Right lobe of liver (tissue), 6 donors: ENCODE data around the gene NFIB. TPM values are rescaled to one million over a fixed set of nuclear protein-coding genes. Genes with fewer than 3 reads are reported as not detected.

Experiments used
- ATAC-seq, 4 donors: fragments of 200-7000 bp; cut with Tn5 transposase; one replicate each; pipeline ENCODE4 v1.9.1; 2020; ENCODE audit warnings: mild to moderate bottlenecking in 4 of 4, moderate library complexity in 4 of 4
- DNase-seq, 3 donors: peaks; one replicate each; pipeline ENCODE4 v3.0.0-alpha.2; 2020
- H3K27ac ChIP-seq, 3 donors: fragments of 200-600 bp; one replicate each; pipeline ENCODE4 v1.8.0; 2022
- H3K27me3 ChIP-seq, 2 donors: fragments of 200-600 bp; one replicate each; pipeline ENCODE4 v1.8.0; 2022
- H3K36me3 ChIP-seq, 4 donors: fragments of 200-600 bp; sonication (generic) in 1 of 4; one replicate each; pipeline versions ENCODE4 v1.5.1 to v1.8.0; 2017 to 2022; ENCODE audit warnings: control low read depth in 1 of 4
- H3K4me1 ChIP-seq, 4 donors: fragments of 200-600 bp; sonication (generic) in 1 of 4; one replicate each; pipeline versions ENCODE4 v1.5.1 to v1.8.0; 2017 to 2022; ENCODE audit warnings: control low read depth in 1 of 4
- H3K4me3 ChIP-seq, 3 donors: fragments of 200-600 bp; one replicate each; pipeline ENCODE4 v1.8.0; 2022
- H3K9me3 ChIP-seq, 4 donors: fragments of 200-600 bp; sonication (generic) in 1 of 4; one replicate each; pipeline versions ENCODE4 v1.5.1 to v1.8.0; 2017 to 2022; ENCODE audit warnings: control low read depth in 1 of 4
- POLR2A ChIP-seq: fragments of 450-650 bp; IDR thresholded peaks from one replicate; pipeline ENCODE4 v1.6.1; 2017; ENCODE audit warnings: antibody characterized with exemption, mild to moderate bottlenecking
- WGBS: methylation state at CpG from one replicate; pipeline ENCODE4 v1.1.6; 2018; ENCODE audit warnings: low coverage, low lambda C conversion rate; ENCODE audit not compliant: insufficient coverage; ENCODE audit errors: missing lambda C conversion rate; 5-methylcytosine and 5-hydroxymethylcytosine counted together
- intact Hi-C, 2 donors: fragments of 100-400 bp; cut with DNase I; formaldehyde crosslinking; loops; one replicate each; pipeline versions ENCODE4 v1.11.2 to v1.14.1; 2022
- total RNA-seq, 6 experiments: library from RNA; depleted of rRNA in 2 of 6; stranded (reverse); fragments of >200 nt in 2 of 6; fragmentation: NEBNext Ultra II Directional in 3 of 6; extraction: Animal tissue kit (Norgen Biotek cat#: 25700) in 3 of 6; gene quantifications; one replicate each; pipeline versions ENCODE4 v1.1.0 to v1.2.4, GENCODE V29; 2016 to 2023
- TF ChIP-seq, protein P1 (sequence below), 4 donors: fragments of 200-600 bp in 3 of 4; fragments of 450-650 bp in 1 of 4; IDR thresholded peaks; one replicate each; pipeline versions ENCODE4 v1.5.1 to v1.8.0; 2016 to 2022; ENCODE audit warnings: antibody characterized with exemption in 4 of 4, mild to moderate bottlenecking in 2 of 4
- donor health status: DM: no; HTN: yes; CAD: no.
- donor health status: DM: no; HTN: no; CAD: no.
- donor health status: DM: no; HTN: no; CAD: no.
- donor health status: DM: no; HTN: yes; CAD: no.
- donor health status: DM: no; HTN: yes; CAD: no.

NFIB gene
- total RNA-seq, 6 experiments from 2014 or later: 23.0 to 45.3 (median 39.6) TPM

- TF ChIP-seq POLR2A: no peak
- TF ChIP-seq, protein P1, sequence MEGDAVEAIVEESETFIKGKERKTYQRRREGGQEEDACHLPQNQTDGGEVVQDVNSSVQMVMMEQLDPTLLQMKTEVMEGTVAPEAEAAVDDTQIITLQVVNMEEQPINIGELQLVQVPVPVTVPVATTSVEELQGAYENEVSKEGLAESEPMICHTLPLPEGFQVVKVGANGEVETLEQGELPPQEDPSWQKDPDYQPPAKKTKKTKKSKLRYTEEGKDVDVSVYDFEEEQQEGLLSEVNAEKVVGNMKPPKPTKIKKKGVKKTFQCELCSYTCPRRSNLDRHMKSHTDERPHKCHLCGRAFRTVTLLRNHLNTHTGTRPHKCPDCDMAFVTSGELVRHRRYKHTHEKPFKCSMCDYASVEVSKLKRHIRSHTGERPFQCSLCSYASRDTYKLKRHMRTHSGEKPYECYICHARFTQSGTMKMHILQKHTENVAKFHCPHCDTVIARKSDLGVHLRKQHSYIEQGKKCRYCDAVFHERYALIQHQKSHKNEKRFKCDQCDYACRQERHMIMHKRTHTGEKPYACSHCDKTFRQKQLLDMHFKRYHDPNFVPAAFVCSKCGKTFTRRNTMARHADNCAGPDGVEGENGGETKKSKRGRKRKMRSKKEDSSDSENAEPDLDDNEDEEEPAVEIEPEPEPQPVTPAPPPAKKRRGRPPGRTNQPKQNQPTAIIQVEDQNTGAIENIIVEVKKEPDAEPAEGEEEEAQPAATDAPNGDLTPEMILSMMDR (IDR thresholded peaks at IDR 0.05): no peak
- H3K36me3 ChIP-seq: no peaks in the 10 kb centered on the region
- H3K27me3 ChIP-seq: no peaks in the 10 kb centered on the region
- H3K9me3 ChIP-seq: no peaks in the 10 kb centered on the region
- ATAC-seq (no peak), DNase-seq (no peak)
- no peak overlapping the region for H3K27ac ChIP-seq
- intact Hi-C loops: no loop called here
- 74% methylated on average over 3 of the region's 3 CpGs for WGBS
- H3K4me1 ChIP-seq: no peaks in the 10 kb centered on the region
- H3K4me3 ChIP-seq: no peak overlapping the region
Observed at GRCh38 chr9:14153310-14153720, 160.6 kb downstream of the NFIB start.

- 93% methylated on average over 3 of the region's 3 CpGs for WGBS
- Histone ChIP-seq H3K4me1 (no peaks in the 10 kb centered on the region), H3K27ac (no peak overlapping the region), H3K9me3 (no peaks in the 10 kb centered on the region), H3K4me3 (no peak overlapping the region), H3K27me3 (no peaks in the 10 kb centered on the region), H3K36me3 (no peaks in the 10 kb centered on the region)
- DNase-seq (no peak), ATAC-seq (peak in 1 of 4 donors; percentile 34)
- intact Hi-C loops: no loop called here
- TF ChIP-seq, protein P1 (IDR thresholded peaks at IDR 0.05): no peak
- TF ChIP-seq POLR2A: no peak
Observed at GRCh38 chr9:14151451-14151850, 162.5 kb downstream of the NFIB start.

- no peak for ATAC-seq
- H3K36me3 ChIP-seq: no peaks in the 10 kb centered on the region
- TF ChIP-seq, protein P1 (IDR thresholded peaks at IDR 0.05): no peak
- TF ChIP-seq POLR2A: no peak
- no peaks in the 10 kb centered on the region for H3K4me1 ChIP-seq
- DNase-seq: no peak
- no peak overlapping the region for H3K4me3 ChIP-seq
- H3K27ac ChIP-seq: no peak overlapping the region
- intact Hi-C loops: no loop called here
- no peaks in the 10 kb centered on the region for H3K27me3 ChIP-seq
- H3K9me3 ChIP-seq: no peaks in the 10 kb centered on the region
- WGBS: 89% methylated on average over 3 of the region's 3 CpGs
Observed at GRCh38 chr9:14148501-14149103, 165.3 kb downstream of the NFIB start.

GRCh38 chr9:14147738-14148137 is 166.2 kb downstream of the NFIB start:
- Histone ChIP-seq H3K4me1 (no peaks in the 10 kb centered on the region), H3K27ac (no peak overlapping the region), H3K27me3 (no peaks in the 10 kb centered on the region), H3K9me3 (no peaks in the 10 kb centered on the region), H3K36me3 (no peaks in the 10 kb centered on the region), H3K4me3 (no peak overlapping the region)
- DNase-seq (no peak), ATAC-seq (no peak)
- intact Hi-C loops: no loop called here
- no peak for TF ChIP-seq POLR2A
- TF ChIP-seq, protein P1 (IDR thresholded peaks at IDR 0.05): no peak
- 88% methylated on average over 1 of the region's 1 CpG for WGBS
